IPS DF 6.9 (cell line): Measurements from ENCODE around the gene LSM8.
A peak's percentile ranks its signal among the peaks of the same experiment; 100 is the strongest.
"Not testable (repeated sequence)": the region's sequence is repeated elsewhere in the genome, so short reads cannot be mapped to it uniquely, and the experiment has no call there.

Experiments
- DNase-seq: peaks from one replicate; pipeline ENCODE4 v3.0.0-alpha.2; 2013; ENCODE audit warnings: low read depth, low spot score
- H3K27ac ChIP-seq: one replicate; pipeline ENCODE4 v1.5.1; 2013; ENCODE audit warnings: low read length, control low read depth
- H3K27me3 ChIP-seq: 2 replicates; pipeline ENCODE4 v1.6.1; 2013; ENCODE audit warnings: mild to moderate bottlenecking, low read length; ENCODE audit not compliant: control insufficient read depth, insufficient read depth
- H3K36me3 ChIP-seq: 2 replicates; pipeline ENCODE4 v1.6.1; 2013; ENCODE audit warnings: low read length; ENCODE audit not compliant: control insufficient read depth, insufficient read depth
- H3K4me1 ChIP-seq: 2 replicates; pipeline ENCODE4 v1.6.1; 2013; ENCODE audit warnings: low read length; ENCODE audit not compliant: control insufficient read depth, insufficient read depth
- H3K4me3 ChIP-seq: 2 replicates; pipeline ENCODE4 v1.5.1; 2013; ENCODE audit warnings: mild to moderate bottlenecking, low read length
- H3K9me3 ChIP-seq: 2 replicates; pipeline ENCODE4 v1.6.1; 2013; ENCODE audit warnings: low read length, inconsistent platforms; ENCODE audit not compliant: control insufficient read depth, insufficient read depth
- WGBS: extraction: QIAGEN DNeasy Blood & Tissue Kit; methylation state at CpG from one replicate; pipeline ENCODE4 v1.1.7; 2013; ENCODE audit warnings: mixed read lengths, missing lambda C conversion rate; ENCODE audit not compliant: insufficient read length, insufficient coverage; 5-methylcytosine and 5-hydroxymethylcytosine counted together

LSM8 gene

GRCh38 chr7:118183786-118184564, at the start of gene LSM8:
TSS of gene LSM8 (plus strand) at chr7:118184164. CDS start at chr7:118184224, 60 bp downstream.
- Histone ChIP-seq H3K36me3 (peaks cover 2% of the 10 kb centered on the region; the same call in 1 of the 2 replicates), H3K9me3 (no peaks in the 10 kb centered on the region), H3K27ac (no peak within 1 kb of the TSS), H3K4me3 (peak within 1 kb of the TSS; percentile 98), H3K4me1 (peaks cover 2% of the 10 kb centered on the region; the same call in 1 of the 2 replicates), H3K27me3 (no peaks in the 10 kb centered on the region)
- WGBS = no CpG with 5 or more reads among the region's 62 CpGs
- DNase-seq = peak; percentile 98

- H3K36me3 ChIP-seq, H3K4me1 ChIP-seq, H3K9me3 ChIP-seq, DNase-seq, H3K4me3 ChIP-seq, H3K27ac ChIP-seq, H3K27me3 ChIP-seq: not testable (repeated sequence)
These were observed 49.5 kb upstream of the LSM8 start for GRCh38 chr7:118134420-118134819.

- no peak overlapping the region for H3K27ac ChIP-seq
- H3K4me1 ChIP-seq = no peaks in the 10 kb centered on the region
- no peaks in the 10 kb centered on the region for H3K27me3 ChIP-seq
- H3K36me3 ChIP-seq = no peaks in the 10 kb centered on the region
- DNase-seq = no peak
- no CpG with 5 or more reads among the region's 1 CpG for WGBS
- no peaks in the 10 kb centered on the region for H3K9me3 ChIP-seq
- no peak overlapping the region for H3K4me3 ChIP-seq
These were observed 43.5 kb upstream of the LSM8 start for GRCh38 chr7:118140468-118140867.

- Histone ChIP-seq H3K9me3 (no peaks in the 10 kb centered on the region), H3K36me3 (no peaks in the 10 kb centered on the region), H3K4me1 (no peaks in the 10 kb centered on the region), H3K4me3 (no peak overlapping the region), H3K27me3 (no peaks in the 10 kb centered on the region), H3K27ac (no peak overlapping the region)
- WGBS = no CpG with 5 or more reads among the region's 1 CpG
- no peak for DNase-seq
These were observed 42.0 kb upstream of the LSM8 start for GRCh38 chr7:118142012-118142411.

GRCh38 chr7:118148930-118149329, 35.0 kb upstream of the LSM8 start:
- Histone ChIP-seq H3K36me3 (no peaks in the 10 kb centered on the region), H3K4me1 (peaks cover 4% of the 10 kb centered on the region), H3K4me3 (no peak overlapping the region), H3K9me3 (no peaks in the 10 kb centered on the region), H3K27ac (no peak overlapping the region), H3K27me3 (no peaks in the 10 kb centered on the region)
- no peak for DNase-seq
- WGBS = no CpG with 5 or more reads among the region's 2 CpGs

GRCh38 chr7:118149394-118149793, 34.6 kb upstream of the LSM8 start:
- no CpG with 5 or more reads among the region's 2 CpGs for WGBS
- Histone ChIP-seq H3K9me3 (no peaks in the 10 kb centered on the region), H3K27me3 (no peaks in the 10 kb centered on the region), H3K36me3 (no peaks in the 10 kb centered on the region), H3K27ac (no peak overlapping the region), H3K4me1 (peaks cover 4% of the 10 kb centered on the region), H3K4me3 (no peak overlapping the region)
- DNase-seq = no peak

GRCh38 chr7:118151671-118152070, 32.3 kb upstream of the LSM8 start:
- WGBS = no CpG with 5 or more reads among the region's 2 CpGs
- H3K27me3 ChIP-seq = no peaks in the 10 kb centered on the region
- no peak for DNase-seq
- H3K9me3 ChIP-seq = no peaks in the 10 kb centered on the region
- H3K4me3 ChIP-seq = no peak overlapping the region
- no peaks in the 10 kb centered on the region for H3K36me3 ChIP-seq
- H3K4me1 ChIP-seq = peaks cover 4% of the 10 kb centered on the region
- no peak overlapping the region for H3K27ac ChIP-seq

- Histone ChIP-seq H3K36me3 (no peaks in the 10 kb centered on the region), H3K4me3 (no peak overlapping the region), H3K27me3 (no peaks in the 10 kb centered on the region), H3K4me1 (peaks cover 4% of the 10 kb centered on the region), H3K9me3 (no peaks in the 10 kb centered on the region), H3K27ac (no peak overlapping the region)
- no peak for DNase-seq
- no CpG with 5 or more reads among the region's 1 CpG for whole genome bisulfite sequencing
These were observed 31.8 kb upstream of the LSM8 start for GRCh38 chr7:118152149-118152548.

GRCh38 chr7:118152654-118153053, 31.3 kb upstream of the LSM8 start:
- Histone ChIP-seq H3K9me3 (no peaks in the 10 kb centered on the region), H3K27ac (no peak overlapping the region), H3K4me1 (peaks cover 4% of the 10 kb centered on the region), H3K27me3 (no peaks in the 10 kb centered on the region), H3K36me3 (no peaks in the 10 kb centered on the region), H3K4me3 (no peak overlapping the region)
- no peak for DNase-seq

GRCh38 chr7:118153551-118154177, 30.3 kb upstream of the LSM8 start:
- no peaks in the 10 kb centered on the region for H3K27me3 ChIP-seq
- WGBS = no CpG with 5 or more reads among the region's 4 CpGs
- no peaks in the 10 kb centered on the region for H3K9me3 ChIP-seq
- no peak for DNase-seq
- H3K4me1 ChIP-seq = peaks cover 4% of the 10 kb centered on the region
- H3K4me3 ChIP-seq = no peak overlapping the region
- H3K27ac ChIP-seq = no peak overlapping the region
- H3K36me3 ChIP-seq = no peaks in the 10 kb centered on the region

GRCh38 chr7:118158766-118159165, 25.2 kb upstream of the LSM8 start:
- Histone ChIP-seq H3K4me1 (no peaks in the 10 kb centered on the region), H3K27me3 (no peaks in the 10 kb centered on the region), H3K9me3 (no peaks in the 10 kb centered on the region), H3K27ac (no peak overlapping the region), H3K4me3 (no peak overlapping the region), H3K36me3 (no peaks in the 10 kb centered on the region)
- DNase-seq = no peak
